ENCODE measurements around the gene RNF227. TPM values are rescaled to one million over a fixed set of nuclear protein-coding genes. Genes with fewer than 3 reads are reported as not detected.

The RNF227 gene
- total and polyA plus RNA-seq, 2 of the 13 experiments (the other 11 are each of a cell fraction or from before 2014, with no cell fraction given), result 0.20 to 0.79 TPM

DNA sequence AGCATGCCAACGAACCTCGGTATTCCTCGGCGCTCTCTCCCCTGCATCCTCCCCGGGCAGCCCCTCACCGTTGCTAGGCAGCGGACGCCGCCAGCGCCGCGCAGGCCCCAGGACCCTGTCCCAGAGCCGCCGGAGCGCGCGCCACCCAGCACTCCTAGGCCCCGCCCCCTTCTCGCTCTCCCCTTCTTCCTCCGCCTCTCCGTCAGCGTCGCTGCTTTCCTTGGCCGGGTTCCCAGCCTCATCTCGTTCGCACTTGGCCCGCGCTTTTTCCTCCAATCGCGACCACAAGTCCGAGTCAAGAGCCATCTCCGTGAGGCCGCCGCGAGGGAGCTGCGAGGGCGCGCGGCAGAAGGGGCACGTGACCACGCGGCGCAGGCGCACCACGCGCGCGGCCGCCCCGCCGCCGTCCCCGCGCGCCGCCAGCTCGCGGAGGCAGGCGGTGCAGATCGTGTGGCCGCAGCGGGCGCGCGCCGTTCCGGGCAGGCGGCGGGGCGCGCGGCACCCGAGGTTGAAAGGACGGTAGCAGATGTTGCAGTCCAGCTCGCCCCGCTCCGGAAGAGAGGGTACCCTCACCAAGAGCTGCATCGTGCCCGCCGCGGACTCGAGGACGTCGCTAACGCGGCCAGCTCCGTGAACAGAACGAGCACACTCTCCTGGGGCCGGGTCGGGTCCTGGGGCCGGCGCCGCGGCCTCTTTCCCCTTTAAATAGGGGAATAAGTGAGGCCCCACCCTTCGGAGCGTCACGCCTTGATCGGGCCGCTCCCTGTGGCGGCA is at the start of gene RNF227 (continued):
- TF ChIP-seq SYNCRIP (IDR thresholded peaks at IDR 0.05; ENCODE audit: insufficient read depth, low read depth, low read length) (no peak), ISL2 (CRISPR knock-in tag; IDR thresholded peaks at IDR 0.05) (peak; percentile 55; the same call in 1 of the 2 replicates), ZNF790 (CRISPR knock-in tag; IDR thresholded peaks at IDR 0.05; ENCODE audit: borderline replicate concordance) (peak; percentile 63; the same call in 1 of the 2 replicates), ZNF616 (CRISPR knock-in tag; IDR thresholded peaks at IDR 0.05; ENCODE audit: low read depth) (peak; percentile 92), YY1 (IDR thresholded peaks at IDR 0.05; ENCODE audit: insufficient read depth, insufficient replicate concordance, low read depth, low read length) (no peak), ZNF605 (CRISPR knock-in tag; IDR thresholded peaks at IDR 0.05) (peak; percentile 69; the same call in 1 of the 2 replicates), KLF13 (CRISPR knock-in tag; IDR thresholded peaks at IDR 0.05) (no peak), NR2C2 (CRISPR knock-in tag; IDR thresholded peaks at IDR 0.05; ENCODE audit: borderline replicate concordance) (no peak), YEATS4 (CRISPR knock-in tag; IDR thresholded peaks at IDR 0.05; ENCODE audit: borderline replicate concordance) (peak; percentile 79), PRDM10 (CRISPR knock-in tag; IDR thresholded peaks at IDR 0.05; ENCODE audit: low read depth) (no peak), KLF6 (CRISPR knock-in tag; IDR thresholded peaks at IDR 0.05) (peak; percentile 66; the same call in 1 of the 2 replicates), RBAK (CRISPR knock-in tag; IDR thresholded peaks at IDR 0.05) (no peak), ZNF441 (CRISPR knock-in tag; IDR thresholded peaks at IDR 0.05; ENCODE audit: borderline replicate concordance) (no peak), ZNF225 (CRISPR knock-in tag; IDR thresholded peaks at IDR 0.05) (0 out of 2 replicates have a peak, but pooled peaks have one; percentile 76), JDP2 (CRISPR knock-in tag; IDR thresholded peaks at IDR 0.05; ENCODE audit: borderline replicate concordance) (no peak; the same call in 1 of the 2 replicates), DMAP1 (CRISPR knock-in tag; IDR thresholded peaks at IDR 0.05) (peak; percentile 58; the same call in 1 of the 2 replicates), ZC3H13 (CRISPR knock-in tag; IDR thresholded peaks at IDR 0.05) (peak; percentile 89), NBN (conservative IDR thresholded peaks at IDR 0.05) (no peak), ZNF275 (CRISPR knock-in tag; IDR thresholded peaks at IDR 0.05; ENCODE audit: borderline replicate concordance) (peak; percentile 78; the same call in 1 of the 2 replicates)
- TF ChIP-seq, protein P1, sequence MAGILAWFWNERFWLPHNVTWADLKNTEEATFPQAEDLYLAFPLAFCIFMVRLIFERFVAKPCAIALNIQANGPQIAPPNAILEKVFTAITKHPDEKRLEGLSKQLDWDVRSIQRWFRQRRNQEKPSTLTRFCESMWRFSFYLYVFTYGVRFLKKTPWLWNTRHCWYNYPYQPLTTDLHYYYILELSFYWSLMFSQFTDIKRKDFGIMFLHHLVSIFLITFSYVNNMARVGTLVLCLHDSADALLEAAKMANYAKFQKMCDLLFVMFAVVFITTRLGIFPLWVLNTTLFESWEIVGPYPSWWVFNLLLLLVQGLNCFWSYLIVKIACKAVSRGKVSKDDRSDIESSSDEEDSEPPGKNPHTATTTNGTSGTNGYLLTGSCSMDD (CRISPR knock-in tag; IDR thresholded peaks at IDR 0.05), result peak; percentile 77; the same call in 1 of the 2 replicates
- TF ChIP-seq, protein P2, sequence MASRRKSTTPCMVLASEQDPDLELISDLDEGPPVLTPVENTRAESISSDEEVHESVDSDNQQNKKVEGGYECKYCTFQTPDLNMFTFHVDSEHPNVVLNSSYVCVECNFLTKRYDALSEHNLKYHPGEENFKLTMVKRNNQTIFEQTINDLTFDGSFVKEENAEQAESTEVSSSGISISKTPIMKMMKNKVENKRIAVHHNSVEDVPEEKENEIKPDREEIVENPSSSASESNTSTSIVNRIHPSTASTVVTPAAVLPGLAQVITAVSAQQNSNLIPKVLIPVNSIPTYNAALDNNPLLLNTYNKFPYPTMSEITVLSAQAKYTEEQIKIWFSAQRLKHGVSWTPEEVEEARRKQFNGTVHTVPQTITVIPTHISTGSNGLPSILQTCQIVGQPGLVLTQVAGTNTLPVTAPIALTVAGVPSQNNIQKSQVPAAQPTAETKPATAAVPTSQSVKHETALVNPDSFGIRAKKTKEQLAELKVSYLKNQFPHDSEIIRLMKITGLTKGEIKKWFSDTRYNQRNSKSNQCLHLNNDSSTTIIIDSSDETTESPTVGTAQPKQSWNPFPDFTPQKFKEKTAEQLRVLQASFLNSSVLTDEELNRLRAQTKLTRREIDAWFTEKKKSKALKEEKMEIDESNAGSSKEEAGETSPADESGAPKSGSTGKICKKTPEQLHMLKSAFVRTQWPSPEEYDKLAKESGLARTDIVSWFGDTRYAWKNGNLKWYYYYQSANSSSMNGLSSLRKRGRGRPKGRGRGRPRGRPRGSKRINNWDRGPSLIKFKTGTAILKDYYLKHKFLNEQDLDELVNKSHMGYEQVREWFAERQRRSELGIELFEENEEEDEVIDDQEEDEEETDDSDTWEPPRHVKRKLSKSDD (CRISPR knock-in tag; IDR thresholded peaks at IDR 0.05; ENCODE audit: low read depth), result 0 out of 2 replicates have a peak, but pooled peaks have one; percentile 59
